ENCODE measurements around the gene CRACDL.

The CRACDL gene, protein sequence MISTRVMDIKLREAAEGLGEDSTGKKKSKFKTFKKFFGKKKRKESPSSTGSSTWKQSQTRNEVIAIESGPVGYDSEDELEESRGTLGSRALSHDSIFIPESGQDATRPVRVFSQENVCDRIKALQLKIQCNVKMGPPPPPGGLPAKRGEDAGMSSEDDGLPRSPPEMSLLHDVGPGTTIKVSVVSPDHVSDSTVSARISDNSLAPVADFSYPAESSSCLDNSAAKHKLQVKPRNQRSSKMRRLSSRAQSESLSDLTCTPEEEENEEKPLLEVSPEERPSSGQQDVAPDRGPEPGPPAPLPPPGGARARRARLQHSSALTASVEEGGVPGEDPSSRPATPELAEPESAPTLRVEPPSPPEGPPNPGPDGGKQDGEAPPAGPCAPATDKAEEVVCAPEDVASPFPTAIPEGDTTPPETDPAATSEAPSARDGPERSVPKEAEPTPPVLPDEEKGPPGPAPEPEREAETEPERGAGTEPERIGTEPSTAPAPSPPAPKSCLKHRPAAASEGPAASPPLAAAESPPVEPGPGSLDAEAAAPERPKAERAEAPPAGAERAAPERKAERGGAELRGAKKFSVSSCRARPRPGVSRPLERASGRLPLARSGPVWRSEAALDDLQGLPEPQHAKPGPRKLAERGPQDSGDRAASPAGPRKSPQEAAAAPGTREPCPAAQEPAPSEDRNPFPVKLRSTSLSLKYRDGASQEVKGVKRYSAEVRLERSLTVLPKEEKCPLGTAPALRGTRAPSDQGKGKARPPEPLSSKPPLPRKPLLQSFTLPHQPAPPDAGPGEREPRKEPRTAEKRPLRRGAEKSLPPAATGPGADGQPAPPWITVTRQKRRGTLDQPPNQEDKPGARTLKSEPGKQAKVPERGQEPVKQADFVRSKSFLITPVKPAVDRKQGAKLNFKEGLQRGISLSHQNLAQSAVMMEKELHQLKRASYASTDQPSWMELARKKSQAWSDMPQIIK
- 1.5 reads per million for total RNA-seq

DNA sequence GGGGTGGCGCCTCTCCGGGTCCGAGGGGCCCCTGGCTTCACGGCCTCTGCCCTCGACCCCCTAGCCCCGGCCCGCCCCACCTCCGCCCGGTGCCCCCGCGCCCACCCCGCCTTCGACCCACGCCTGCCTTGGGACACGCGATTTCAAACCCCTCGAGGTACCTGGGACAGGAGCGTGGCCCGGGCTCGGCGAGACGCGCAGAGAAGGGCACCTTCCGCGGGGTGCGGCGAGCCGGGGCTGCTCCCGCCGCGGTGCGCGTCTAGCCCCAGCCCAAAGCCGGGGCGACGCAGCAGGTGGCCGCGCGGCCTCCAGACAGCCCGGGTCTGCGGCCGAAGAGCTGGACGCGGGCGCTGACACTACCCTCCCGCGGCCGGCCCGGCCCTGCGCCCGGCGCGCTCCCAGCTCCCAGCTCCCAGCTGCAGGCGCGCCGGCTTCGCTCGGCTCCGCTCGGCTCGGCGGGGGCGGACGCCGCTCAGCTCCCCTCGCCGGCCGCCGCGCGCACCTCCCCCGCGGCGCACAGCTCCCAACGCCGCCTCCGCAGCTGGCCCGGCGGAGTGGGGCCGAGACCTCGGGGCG is at the start of gene CRACDL:
TSS of gene CRACDL (minus strand) at position 449 of the 576 bp plus-strand sequence. CDS start 89,425 bp downstream, outside the sequence.
- no peak for DNase-seq

DNA sequence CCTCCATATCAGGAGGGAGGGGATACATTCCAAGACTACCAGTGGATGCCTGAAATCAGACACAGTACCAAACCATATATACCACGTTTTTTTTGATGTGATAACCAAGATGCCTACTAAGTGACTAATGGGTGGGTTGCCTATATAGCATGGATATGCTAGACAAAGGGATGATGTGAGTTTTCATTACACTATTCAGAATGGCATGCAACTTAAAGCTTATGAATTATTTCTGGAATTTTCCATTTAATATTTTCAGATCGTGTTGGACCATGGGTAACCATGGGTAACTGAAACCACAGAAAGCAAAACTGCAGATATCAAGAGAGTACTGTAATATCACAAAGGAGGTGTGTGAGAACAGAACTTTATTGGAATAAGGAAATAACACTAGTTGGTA is 39.6 kb upstream of the CRACDL start:
- DNase-seq: no peak

DNA sequence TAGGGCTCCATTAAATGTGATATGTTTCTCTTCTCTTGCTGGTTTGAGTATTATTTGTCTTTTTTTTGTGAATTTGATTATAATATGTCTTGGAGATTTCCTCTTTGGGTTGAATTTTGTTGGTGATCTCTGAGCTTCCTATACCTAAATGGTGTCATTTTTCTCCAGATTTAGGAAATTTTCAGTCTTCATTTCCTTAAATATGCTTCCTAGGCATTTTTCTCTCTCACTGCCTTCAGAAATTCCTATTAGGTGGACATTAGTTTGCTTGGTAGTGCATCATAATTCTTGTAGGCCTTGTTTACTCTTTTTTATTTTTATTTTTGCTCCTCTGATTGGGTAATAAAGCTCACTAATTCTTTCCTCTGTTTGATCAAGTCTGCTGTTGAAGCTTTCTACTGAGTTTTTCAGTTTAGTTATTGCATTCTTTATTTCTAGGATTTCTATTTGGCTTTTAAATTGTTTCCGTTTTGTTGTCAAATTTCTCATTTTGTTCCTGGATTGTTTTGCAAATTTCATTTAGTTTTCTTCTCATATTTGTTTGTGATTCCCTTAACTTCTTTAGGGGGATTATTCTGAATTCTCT is 36.6 kb upstream of the CRACDL start:
- DNase-seq: no peak

DNA sequence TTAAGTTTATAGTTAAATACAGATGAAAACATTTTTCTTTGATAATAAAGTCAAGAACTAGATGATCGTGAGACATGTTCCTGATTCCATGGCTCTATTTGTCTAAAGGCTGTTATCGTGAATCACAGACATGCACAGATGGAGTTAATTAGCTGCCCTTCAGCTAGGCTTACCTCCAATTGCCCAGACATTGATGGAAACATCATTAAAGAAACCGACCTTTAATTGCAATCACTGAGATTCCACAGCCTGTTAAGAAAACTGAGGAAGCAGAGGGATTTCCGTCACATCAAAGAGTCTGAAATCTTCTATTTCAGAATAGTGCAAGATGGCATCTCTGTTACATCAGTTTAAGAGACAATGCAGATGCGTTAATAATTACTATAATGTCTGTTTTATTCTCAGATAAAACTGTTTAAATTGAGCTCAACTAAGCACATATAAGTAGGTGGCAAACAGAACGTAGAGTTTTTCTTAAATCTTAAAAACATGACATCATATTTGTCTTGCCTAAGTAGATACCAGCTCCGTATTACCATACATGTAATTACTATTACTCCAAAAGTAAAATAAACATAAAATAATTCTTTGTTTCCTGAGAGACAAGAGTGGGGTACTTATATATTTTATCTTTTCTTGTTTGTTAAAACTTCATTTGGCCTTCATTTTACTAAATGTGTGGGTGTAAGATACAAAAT is 23.9 kb upstream of the CRACDL start:
- no peak for DNase-seq

DNA sequence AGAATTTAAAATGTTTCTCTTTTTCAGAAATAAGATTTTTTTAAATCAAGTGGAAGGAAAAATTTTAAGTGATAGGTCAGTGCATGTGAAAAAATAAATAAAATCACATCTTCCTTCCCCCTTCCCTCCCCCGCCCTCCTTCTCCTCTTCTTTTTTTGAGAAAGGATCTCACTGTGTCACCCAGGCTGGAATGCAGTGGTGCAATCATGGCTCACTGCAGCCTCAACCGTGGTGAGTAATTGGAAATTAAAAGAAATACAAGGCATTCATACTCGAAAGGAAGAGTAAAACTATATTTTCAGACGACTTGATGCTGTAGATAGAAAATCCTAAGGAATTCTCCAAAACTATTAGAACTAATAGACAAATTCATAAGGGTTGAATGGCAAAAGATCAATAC is 16.9 kb upstream of the CRACDL start:
- no peak for DNase-seq

DNA sequence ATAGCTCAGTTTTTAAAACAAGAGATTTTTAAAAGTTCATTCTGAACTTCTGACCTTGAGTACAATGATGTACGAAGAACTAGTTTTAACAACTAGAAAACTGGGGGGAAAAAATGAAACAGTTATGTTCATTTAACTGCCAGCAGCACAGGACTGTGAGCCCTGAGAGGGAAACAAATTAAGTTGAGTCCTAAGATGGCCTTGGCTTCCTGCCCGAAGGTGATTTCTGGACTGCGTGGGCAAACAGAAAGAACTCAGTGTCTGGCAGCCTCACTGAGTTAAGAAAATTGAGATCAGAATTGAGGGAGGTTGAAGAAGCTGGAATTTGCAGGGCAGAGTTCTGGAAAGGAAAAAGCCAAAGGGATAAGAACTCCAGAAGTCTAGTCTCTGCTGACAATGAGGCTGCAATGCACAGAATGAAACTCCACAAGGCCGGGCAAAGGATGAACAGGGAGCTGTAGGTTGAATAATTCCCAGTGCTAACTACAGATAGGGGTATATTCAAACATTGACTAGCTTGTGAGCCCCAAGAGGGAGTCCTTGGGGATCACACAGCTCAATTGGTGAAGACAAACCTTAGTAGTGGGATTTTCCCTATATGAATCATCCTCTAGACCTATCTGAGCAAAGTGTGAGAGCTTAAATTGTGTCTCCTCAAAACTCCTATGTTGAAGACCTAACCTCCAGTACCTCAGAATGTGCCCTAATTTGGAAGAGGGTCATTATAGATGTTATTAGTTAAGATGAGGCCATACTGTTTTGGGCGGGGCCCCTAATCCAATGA is 13.1 kb upstream of the CRACDL start:
- DNase-seq: no peak

DNA sequence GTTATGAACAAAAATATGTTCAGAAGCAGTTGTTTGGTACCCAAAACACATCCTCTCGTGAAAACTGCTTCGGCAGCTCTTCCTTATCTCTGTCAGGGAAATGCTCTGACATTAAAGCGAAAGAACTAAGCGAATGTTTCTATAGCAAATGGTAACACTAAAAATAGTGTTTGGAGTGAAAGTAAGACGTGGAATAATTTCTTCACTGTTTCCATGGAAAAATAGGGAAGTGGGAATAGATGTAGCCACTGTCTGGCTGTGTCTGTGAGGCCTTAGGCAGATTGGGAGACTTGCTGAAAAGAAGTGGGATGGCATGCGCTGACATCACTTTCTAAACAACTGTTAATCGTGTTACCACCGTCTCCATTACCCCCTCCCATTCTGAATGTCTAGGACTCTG is 11.5 kb upstream of the CRACDL start:
- no peak for DNase-seq

DNA sequence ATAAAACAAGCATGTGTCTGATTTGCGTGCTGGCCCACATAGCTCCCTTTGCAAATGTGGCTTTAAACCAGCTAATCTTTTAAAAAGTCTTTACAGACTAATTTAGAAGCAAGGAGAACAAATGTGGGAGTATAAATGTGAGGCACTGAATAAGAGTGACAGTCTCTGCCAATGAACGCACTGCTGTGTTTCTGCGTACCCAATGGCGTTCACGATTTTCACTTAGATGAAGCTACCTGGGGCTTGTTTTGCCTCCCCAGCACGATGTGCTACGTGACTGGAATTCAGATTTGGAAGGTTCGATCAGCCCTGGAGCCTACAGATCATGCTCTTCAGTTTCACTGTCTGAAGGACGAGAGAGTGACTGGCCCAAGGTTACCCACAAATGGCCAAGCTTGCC is 10.8 kb upstream of the CRACDL start:
- no peak for DNase-seq

DNA sequence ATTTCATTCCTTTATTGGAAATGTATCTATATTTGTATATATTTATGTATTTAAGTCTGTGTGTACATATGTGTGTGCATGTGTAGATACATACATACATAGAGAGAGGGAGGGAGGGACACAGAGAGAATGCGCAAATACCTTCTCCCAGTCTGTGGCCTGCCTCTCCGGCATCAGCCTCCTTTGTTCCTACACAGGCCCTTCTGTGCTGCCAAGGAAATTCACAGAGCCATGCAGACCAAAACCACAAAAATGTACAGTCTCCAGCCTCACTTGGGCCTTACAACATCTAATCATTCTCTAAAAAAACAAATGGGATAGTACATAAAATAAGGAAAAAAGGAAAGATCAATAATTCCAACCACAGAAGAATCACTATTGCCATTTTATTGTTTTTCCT is 8.8 kb upstream of the CRACDL start:
- DNase-seq: no peak

DNA sequence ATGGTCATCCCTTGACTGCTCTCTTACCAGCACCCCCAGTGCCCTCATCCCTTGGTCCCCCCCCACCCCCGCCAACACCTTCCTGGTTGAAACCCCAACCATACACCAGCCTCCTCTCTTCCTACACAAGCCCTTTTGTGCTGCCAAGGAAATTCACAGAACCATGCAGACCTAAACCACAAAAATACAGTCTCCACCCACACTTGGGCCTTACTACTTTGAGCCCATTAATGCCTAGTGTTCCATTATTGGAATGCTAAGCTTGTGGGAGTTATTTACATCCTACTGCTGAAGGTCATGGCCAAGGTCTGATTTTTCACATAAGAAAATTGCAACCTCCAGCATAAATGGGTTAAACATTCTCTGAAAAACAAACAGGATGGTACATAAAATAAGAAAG is 4.1 kb upstream of the CRACDL start:
- no peak for DNase-seq

DNA sequence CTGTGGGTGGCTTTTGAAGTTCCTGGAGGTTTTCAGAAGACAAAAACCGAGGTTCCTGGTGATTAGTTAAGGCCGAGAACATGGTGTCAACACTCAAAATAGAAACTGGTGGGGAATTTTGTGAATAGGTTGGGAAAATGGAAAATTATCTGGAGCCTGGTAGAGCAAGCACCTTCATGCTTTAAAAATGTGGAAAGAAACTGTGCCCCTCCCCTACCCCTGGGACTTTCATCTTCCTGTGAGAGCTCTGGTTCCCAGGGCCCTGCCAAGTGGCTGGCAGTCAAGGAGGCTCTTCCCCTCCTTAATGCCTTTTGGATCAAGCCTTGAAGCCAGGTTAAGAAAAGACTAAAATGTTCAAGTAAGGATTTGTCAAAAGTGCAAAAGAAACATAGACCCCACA is 1.9 kb upstream of the CRACDL start:
- DNase-seq: no peak

DNA sequence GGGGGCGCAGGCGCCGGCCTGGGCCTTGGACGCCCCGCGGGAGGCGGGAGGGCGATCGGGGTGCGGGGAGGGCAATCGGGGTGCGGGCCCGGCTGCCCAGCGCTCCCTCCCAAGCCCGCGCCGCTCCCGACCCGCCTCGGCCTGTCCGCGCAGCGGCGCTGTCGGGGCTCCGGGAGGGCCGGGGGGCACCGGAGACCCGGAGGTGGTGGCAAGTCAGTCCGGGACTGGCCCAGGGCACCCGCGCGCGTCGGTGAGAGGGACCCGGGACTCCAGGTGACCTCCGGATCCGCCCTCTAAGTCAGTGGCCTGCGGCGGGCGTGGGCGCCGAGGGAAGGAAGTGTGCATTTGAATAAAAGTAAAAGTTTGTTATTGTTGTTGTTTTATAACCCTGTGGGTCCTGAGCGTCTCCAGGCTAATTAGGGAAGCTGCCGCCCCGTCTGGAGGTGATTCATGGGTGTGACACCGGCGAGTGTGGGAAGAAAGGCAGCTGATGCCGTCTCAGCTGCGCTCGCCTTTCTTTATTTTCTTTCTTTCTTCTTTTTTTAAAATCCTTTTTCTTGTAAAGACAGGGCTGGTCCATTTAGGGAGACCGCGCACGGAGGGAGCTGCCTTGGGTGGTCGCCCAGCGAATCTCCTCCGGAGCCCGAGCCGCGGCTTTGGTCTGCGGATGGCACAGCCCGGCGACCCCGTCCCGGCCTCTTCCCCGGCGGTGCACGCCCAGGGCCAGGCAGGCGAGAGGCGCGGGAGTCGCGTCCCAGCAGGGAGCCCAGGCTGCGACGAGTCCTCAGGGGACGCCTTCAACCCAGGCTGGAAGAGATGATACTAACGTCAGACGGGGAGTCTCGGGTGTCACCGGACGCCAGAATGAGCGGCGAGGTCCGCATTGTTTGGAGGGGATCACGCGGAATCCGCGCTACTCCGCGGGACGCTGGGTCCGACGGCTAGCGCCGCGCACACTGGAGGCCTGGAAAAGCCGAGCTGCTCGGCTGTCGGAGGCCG is 627 bp upstream of the CRACDL start:
- no peak for DNase-seq

DNA sequence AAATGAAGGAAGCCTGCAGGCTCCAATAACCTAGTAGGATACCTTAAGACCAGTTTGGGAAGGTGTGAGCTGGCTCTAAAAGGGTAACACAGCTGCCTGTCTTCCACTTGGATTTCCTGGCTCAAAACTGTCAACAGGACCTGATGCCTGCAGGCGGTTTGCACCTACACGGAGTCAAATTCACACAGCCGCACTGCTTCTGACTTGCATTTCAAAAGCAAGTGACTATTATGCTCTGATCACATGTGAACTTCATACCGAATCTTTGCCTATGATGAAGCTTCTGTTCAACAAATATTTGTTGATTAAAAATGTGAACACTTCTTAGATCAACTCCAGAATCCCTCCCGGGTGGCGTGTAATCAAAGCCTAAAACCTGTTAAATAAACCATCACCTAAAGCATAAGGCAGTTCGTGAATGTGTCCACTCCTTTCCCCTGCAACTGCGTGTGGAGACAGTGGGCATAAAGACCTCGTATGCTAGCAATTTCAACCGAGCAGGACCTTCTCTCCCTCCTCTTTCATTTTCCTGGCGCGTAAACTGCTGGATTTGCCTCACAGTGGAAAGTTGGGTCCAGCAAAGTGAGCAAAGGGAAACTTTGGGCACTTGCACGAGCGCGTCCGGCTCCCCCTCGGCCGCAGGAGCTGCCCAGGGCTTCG is 784 bp downstream of the CRACDL start:
- no peak for DNase-seq

DNA sequence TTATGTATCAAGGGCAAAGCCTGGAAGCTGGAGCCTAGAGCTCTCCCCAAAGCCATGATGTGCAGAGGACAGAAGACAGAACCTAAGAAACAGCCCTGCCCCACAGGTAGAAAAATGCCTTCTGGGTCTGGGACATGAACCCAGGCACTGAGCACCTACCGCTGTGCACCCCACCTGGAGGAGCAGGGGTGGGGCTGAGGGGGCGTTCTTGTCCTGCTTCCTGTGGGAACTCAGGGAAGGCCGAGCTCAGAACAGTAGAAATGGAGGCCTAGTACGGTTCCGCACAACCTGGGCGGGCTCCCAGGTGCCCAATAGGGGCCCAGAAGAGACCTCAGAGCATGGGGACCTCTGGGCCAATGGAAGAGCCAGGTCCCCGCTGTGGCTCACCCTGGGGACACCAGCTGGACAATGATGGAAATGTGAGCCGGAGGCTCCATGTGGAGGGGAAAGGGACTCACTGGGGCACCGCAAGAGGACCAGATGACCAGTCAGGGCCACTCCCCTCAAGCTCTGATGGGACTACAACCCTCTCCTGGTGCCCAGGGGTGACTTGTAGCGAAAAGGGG is 3.2 kb downstream of the CRACDL start:
- DNase-seq: no peak

DNA sequence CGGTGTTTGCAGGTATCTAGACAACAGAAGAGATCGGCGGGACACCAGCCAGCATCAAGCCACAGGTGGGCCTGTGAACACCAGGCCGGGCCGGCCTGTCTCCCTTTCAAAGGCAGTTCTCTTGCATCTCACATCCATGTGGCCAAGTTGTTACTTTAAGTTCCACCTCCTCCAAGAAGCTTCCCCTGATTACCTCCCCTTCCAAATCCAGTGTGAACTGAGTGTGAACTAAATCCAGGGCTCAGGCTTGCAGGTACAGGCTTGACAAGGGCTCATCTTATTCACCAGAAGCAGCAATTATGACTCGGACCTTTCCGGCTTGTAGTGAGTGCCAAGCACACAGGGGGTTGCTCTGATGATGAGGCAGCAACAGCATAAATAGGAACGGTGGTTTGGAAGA is 3.9 kb downstream of the CRACDL start:
- no peak for DNase-seq

DNA sequence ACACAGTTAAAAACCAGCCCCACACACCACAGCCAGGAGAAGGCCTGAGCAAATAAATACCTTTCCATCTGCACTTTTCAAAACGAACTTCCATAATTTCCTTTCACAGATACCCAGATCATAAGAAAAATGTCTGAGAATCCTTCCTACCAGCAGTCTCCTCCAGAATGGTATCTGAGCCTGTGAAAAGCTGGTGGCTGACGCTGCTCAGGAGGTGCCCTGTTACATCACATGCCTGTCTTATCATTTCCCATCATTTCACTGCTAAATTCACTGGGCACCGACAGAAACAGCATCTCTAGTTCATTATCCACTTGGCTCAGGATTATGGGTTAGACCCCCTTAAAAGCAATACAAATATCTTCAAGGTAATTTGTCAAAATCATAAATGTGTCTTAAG is 4.4 kb downstream of the CRACDL start:
- DNase-seq: no peak

DNA sequence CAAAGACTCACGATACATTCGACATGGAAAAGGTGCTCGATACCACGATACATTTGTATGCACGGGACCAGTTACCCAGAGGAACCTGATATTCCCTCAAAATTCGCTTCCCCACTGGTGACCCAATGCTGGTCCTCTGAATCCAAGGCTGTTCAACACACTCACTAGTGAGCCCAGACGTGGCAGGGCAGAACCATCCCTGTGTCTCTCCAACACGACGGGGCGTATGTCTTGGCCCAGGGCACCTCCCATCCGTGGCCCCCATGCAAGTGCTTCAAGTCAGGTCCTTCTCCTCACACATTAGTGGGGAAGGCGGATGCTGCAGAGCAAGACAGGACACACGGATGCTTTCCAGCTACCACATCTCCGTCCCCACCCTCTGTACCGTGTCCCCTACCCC is 6.1 kb downstream of the CRACDL start:
- no peak for DNase-seq

DNA sequence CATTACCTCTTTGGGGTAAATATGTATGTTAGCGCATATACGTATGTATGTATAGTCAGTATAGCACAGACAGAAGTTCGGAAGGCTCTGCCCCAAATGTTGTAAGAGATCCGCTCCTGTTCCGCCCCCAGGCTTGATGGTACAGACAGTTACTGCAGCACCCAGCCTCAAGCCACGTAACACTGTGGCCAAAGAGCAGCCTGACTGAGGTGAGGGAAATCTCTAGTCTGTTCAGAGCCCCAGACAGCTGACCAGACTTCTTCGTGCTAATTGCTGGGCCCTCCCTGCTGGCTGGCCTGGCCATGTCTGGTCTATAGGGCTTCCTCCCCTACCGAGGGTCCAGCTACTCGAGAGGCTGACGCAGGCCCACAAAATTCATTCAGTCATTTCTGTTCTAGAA is 7.8 kb downstream of the CRACDL start:
- no peak for DNase-seq

DNA sequence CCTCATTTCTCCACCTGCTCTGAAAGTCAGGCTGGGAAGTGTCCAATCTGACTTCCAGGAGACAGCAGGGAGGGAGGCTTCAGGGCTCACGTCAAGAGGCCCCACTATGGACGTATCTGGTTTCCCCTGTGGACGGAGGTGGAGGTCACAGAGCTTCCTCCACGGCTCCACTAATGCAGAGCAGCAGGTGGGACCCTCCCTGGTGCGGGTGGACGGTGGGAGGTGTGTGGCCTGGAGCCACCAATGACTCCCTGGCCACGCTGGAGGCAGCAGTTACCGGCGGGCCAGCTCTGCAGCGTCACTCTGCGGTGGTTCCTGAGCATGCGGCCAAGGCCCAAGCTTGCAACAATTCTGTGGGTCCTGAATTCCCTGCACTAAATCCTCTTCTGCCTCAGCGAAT is 9.0 kb downstream of the CRACDL start:
- DNase-seq: no peak
